Stimulated activated CD8-positive, alpha-beta memory T cell treated with anti-CD3 and anti-CD28 coated beads, Interleukin-12 subunit alpha, Interleukin-12 subunit beta, amount 100 ng/mL, for 24 hours (primary cell): Measurements from ENCODE around the gene TTC9.
"Not testable (repeated sequence)": the region's sequence is repeated elsewhere in the genome, so short reads cannot be mapped to it uniquely, and the experiment has no call there.

Source experiments
- DNase-seq: peaks from one replicate; pipeline ENCODE4 v3.0.0-alpha.2; 2020; ENCODE audit errors: extremely low read depth

The TTC9 gene

DNA sequence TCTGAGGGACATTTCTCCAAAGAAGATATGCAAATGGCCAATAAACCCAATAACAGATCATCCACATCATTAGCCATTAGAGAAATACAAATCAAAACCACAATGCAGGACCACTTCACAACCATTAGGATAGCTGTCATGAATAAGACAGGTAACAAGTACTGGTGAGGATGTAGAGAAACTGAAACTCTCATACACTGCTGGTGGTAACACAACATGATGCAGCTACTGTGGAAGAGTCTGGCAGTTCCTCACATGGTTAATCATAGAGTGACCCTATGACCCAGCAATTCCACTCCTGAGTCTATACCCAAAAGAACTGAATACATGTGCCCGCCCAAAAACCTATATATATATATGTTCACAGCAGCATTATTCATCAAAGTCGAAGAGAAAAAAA, 39.0 kb downstream of the TTC9 start:
- no peak for DNase-seq

DNA sequence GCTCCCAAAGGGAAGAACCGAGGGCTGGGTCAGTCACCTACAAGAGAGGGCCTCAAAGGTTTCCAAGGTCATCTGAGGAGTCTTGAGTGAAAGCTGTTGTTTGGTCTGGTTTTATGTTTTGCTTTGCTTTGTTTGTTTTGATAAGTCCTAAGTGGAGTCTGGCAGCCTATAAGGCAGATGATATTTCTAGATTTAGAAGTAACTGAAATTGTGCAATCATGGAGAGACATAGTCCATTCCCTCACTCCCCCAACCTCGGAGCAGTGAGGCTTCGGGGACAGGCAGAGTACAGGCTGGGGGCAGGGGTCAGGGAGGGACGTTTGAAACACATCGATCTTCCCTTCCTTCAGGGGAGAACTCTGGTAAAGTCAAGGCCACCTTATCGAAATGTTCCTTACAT, 42.3 kb downstream of the TTC9 start:
- no peak for DNase-seq

GRCh38 chr14:70685474-70686197, 43.9 kb downstream of the TTC9 start:
- no peak for DNase-seq

GRCh38 chr14:70692210-70692609, 50.5 kb downstream of the TTC9 start:
- DNase-seq: no peak

- DNase-seq: no peak
These were observed 54.3 kb downstream of the TTC9 start for GRCh38 chr14:70696026-70696425.

DNA sequence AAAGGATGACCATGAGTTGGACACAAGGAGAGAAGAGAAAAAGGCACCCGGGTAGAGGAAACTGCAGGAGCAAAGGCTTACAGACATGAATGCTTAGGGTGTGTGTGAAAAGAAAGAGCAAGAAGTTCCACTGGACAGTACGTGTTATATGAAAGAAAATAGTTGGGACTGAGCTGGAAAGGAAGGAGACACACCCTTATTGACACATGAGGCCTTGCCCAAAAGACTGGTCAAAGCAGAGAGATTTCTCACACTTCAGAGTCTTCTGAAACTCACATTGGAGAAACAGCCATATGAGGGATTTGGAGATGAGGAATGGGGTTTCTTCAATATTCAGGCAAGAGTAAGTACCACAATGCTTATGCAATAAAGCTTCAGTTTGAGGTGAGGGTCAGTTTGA, 56.0 kb downstream of the TTC9 start:
- no peak for DNase-seq

GRCh38 chr14:70698288-70698687, 56.6 kb downstream of the TTC9 start:
- DNase-seq: no peak

DNA sequence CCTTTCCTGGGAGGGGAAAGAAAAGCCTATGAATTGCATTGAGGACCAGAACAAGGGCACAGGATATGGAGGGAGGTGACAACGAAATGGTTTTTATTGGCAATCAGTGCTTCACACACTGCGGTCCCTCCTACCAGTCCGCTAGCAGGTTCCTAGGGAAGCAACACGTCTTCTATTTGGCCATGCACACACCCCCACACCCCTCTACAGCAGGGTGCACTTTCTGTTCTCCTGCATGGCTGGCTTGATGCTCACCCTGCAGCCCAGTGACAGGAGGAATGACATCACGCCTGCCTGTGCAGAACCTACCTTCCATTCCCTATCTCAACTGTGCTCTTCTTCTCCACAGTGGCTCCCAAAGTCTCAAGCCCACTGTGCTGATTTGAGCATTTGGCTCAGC, 57.9 kb downstream of the TTC9 start:
- no peak for DNase-seq

DNA sequence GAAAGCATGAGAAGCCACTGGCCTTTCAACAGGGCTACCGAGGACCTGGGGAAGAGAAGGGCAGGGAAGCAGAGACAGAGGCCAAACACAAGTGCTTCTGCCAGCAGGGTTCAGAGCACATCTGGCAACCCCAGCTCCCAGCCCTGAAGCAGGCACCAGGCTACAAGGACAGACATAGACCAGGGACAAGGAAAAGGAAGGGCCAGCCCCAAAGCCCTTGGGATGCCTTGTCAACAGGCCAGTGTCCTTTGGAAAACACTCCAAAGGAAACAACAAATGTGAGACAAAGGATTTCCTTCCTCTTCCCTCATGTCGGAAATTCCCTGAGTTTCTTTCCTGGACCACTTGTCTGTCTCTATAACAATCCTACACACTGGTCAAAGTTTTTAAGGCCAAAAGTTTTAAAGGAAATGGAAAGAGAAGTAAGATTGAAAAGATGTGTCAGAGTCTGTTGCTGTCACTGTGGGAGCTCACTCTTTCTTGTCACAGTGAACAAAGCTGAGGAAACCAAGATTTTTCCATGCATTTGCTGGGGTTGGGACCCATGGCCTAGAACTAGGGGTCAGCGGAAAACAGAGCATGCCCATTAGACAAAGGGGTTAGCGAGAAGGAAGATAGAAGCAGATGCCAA, 59.4 kb downstream of the TTC9 start:
- no peak for DNase-seq

- no peak for DNase-seq
These were observed 59.9 kb downstream of the TTC9 start for GRCh38 chr14:70701610-70702009.

GRCh38 chr14:70702161-70702560, 60.4 kb downstream of the TTC9 start:
- no peak for DNase-seq

DNA sequence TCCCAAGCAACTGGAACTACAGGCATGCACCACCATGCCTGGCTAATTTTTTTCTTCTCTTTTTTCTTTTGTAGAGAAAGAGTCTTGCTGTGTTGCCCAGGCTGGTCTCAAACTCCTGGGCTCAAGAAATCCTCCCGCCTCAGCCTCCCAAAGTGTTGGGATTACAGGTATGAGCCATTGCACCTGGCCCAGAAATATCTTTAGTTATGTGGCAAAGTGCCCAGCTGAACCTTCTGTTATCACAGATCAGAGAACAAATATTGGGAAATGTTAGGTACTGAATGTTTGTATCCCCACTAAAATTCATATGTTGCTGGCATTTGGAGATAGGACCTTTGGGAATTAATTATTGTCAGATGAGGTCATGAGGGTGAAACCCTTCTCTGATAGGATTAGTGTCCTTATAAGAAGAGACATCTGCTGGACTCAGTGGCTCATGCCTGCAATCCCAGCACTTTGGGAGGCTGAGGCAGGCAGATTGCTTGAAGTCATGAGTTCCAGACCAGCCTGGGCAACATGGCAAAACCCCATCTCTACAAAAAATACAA, 62.0 kb downstream of the TTC9 start:
- DNase-seq: not testable (repeated sequence)

GRCh38 chr14:70704960-70705359, 63.2 kb downstream of the TTC9 start:
- no peak for DNase-seq

DNA sequence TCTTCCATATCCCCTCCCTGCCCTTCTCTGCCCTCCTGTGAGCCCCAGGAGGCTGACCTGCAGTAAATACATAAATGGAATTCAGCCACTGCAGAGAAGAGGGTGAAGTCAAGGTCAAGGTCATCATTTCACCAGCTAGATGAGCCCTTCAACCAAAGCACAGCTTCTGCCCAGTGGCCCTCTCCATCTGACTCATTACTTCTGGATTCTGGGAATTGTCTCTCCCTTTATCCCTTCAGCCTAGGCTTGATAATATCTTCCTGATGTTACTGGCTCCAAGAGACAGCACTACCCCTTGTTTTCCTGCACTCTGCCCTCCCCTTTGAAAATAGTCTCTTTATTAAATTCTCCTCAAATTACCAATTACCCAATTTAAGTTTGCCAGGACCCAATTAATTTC, 64.5 kb downstream of the TTC9 start:
- no peak for DNase-seq

DNA sequence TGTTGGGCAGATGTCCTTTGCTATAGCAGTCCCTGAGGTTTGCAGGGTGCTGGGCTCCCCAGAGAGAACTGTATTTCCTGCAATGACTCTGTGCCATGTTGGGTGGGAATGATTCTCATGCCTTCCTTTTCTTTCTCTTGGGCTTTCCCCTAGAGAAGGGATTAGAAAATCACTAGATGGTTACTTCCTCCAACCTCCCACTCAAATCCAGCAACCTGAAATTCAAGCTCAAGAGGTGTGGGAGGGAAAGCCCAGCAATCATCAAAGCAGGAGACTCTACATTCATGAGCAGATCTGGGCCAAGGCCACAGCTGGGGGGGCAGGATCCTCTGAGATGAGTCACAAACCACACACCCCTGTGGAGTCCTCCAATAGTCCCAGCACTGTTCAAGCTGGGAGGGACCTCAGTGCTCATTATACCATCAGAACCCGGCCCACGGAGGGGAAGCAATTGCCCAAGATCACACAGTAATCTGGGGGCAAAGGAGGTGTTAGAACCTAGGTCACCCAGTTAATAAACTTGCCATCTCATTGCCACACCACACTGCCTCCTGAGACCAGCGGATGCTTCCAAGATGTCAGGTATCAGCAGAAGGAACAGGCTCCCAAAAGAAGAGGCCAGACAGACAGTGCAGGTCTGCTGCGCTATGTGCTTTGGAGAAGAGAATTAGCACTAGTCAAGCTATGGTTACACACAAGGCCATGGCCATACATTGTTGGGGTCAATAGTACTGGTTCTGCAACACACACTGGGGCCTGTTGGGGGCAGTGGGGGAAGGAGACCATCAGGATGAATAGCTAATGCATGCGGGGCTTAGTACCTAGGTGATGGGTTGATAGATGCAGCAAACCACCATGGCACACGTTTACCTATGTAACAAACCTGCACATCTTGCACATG, 65.7 kb downstream of the TTC9 start:
- DNase-seq: no peak

DNA sequence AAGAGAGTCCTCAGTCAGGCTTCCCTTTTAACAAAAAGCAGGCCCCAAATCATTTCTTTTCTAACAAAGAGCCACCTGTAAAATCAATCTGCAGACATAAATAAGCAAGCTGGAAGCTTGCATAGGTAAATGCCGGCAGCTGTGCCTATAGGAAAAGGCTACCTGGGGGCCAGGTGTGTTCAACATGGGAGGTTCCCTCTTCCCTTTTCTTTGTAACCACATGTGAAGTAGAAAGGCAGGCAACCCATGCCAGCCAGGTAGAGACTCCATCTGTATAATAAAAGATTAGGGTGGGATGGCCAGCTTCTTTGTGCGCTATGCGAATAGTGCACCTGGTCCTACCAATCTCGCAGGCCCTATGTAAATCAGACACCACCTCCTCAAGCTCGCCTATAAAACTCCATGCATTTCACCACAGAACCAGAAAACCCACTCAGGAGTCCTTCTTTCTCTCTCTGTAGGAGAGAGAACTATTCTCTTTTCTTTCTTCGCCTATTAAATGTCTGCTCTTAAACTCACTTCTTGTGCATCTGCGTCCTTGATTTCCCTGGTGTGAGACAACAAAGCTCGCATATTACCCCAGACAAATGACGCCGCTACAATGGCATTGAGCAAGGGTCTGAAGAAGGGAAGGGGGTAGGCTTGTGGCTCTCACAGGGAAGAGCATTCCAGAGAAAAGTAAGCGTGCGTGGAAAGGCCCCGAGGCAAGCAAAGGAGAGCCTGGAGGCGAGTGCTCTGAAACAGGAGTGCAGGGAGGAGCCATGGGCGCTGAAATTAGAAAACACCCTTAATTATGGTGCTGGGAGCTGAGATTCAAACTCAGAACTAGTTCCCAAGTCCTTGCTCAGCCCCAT, 67.2 kb downstream of the TTC9 start:
- no peak for DNase-seq

DNA sequence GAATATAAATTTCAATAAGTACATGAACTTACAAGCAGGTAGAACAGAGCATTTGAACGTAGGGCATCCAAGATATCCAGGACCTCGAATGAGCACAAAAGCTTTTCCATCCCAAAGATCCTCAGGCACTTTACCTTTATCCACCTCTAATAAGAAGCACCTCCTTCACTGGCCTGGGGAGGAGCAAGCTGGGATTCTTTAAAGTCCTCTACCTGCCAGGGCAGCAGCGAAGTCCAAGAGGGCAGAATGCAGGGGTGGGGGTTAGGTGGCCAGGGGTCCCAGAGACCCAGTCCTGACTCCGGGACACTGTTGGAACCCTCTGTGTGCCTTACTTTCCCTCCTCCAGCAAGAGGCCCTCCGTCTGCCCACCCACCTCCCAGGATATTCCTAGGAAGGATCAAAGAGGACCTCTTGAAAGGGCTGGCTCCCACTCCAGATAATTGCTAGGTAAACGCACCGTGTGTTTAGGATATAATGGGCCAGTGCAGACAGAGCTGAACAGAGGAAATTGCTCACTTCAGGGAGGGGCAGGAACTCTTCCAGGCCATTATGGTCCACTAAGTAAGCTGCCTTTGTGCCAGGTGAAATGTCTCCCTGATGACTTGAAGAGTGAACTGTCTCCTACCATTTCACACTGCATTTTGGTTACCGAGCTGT, 68.1 kb downstream of the TTC9 start:
- no peak for DNase-seq

GRCh38 chr14:70711451-70711850, 69.7 kb downstream of the TTC9 start:
- no peak for DNase-seq

GRCh38 chr14:70713096-70713495, 71.4 kb downstream of the TTC9 start:
- DNase-seq: no peak

- no peak for DNase-seq
These were observed 71.8 kb downstream of the TTC9 start for GRCh38 chr14:70713511-70713916.

DNA sequence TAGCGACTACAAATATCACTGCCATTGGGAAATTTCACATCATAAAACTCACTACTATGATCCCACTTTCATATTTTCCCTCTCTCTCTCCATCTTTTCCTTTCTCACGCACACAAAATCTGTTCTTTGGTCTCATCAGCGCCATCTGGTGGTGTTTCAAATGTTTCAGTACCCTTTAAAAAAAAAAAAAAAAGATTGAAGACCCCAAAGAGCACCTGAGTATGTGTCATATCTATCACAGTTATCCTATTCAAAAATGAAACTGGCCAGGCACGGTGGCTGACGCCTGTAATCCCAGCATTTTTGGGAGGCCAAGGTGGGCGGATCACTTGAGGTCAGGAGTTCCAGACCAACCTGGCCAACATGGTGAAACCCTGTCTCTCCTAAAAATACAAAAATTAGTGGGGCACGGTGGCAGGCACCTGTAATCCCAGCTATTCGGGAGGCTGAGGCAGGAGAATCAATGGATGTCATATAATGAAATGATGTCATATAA, 72.4 kb downstream of the TTC9 start:
- DNase-seq: no peak
